Measurements from ENCODE around the gene IFTAP. TPM values are rescaled to one million over a fixed set of nuclear protein-coding genes. Genes with fewer than 3 reads are reported as not detected.
"Not testable (repeated sequence)": the region's sequence is repeated elsewhere in the genome, so short reads cannot be mapped to it uniquely, and the experiment has no call there.

IFTAP gene
- total RNA-seq, 1 experiment from 2014 or later = 47.4 TPM

- in situ Hi-C loops (cut with HindIII; ENCODE audit: low sequenced_read_pairs) = no loop called here
These were observed 33.2 kb downstream of the IFTAP start for GRCh38 chr11:36627471-36627870.

GRCh38 chr11:36628141-36628540 lies 33.8 kb downstream of the IFTAP start:
- no peak for DNase-seq (ENCODE audit: low spot score)
- in situ Hi-C loops (cut with HindIII; ENCODE audit: low sequenced_read_pairs) = no loop called here

More at GRCh38 chr11:36627471-36627870, 33.2 kb downstream of the IFTAP start:
- DNase-seq (ENCODE audit: low spot score) = no peak

GRCh38 chr11:36628765-36629244 lies 34.5 kb downstream of the IFTAP start:
- in situ Hi-C loops (cut with HindIII; ENCODE audit: low sequenced_read_pairs) = no loop called here
- DNase-seq (ENCODE audit: low spot score) = no peak

- no peak for DNase-seq (ENCODE audit: low spot score)
- in situ Hi-C loops (cut with HindIII; ENCODE audit: low sequenced_read_pairs) = no loop called here
These were observed 37.5 kb downstream of the IFTAP start for GRCh38 chr11:36631774-36632173.

- in situ Hi-C loops (cut with HindIII; ENCODE audit: low sequenced_read_pairs) = no loop called here
These were observed 41.0 kb downstream of the IFTAP start for GRCh38 chr11:36635066-36635862.

GRCh38 chr11:36638556-36638955 lies 44.3 kb downstream of the IFTAP start:
- in situ Hi-C loops (cut with HindIII; ENCODE audit: low sequenced_read_pairs) = no loop called here
- no peak for DNase-seq (ENCODE audit: low spot score)

More at GRCh38 chr11:36635066-36635862, 41.0 kb downstream of the IFTAP start:
- no peak for DNase-seq (ENCODE audit: low spot score)

- DNase-seq (ENCODE audit: low spot score) = no peak
- in situ Hi-C loops (cut with HindIII; ENCODE audit: low sequenced_read_pairs) = no loop called here
These were observed 63.4 kb downstream of the IFTAP start for GRCh38 chr11:36657610-36658267.

GRCh38 chr11:36661359-36661758 lies 67.1 kb downstream of the IFTAP start:
- DNase-seq (ENCODE audit: low spot score); in situ Hi-C loops (cut with HindIII; ENCODE audit: low sequenced_read_pairs): not testable (repeated sequence)

GRCh38 chr11:36672815-36673450 lies 78.6 kb downstream of the IFTAP start:
- peak; percentile 41 for DNase-seq (ENCODE audit: low spot score)
- in situ Hi-C loops (cut with HindIII; ENCODE audit: low sequenced_read_pairs) = no loop called here

- in situ Hi-C loops (cut with HindIII; ENCODE audit: low sequenced_read_pairs); DNase-seq (ENCODE audit: low spot score): not testable (repeated sequence)
These were observed 85.2 kb downstream of the IFTAP start for GRCh38 chr11:36679547-36679946.

- in situ Hi-C loops (cut with HindIII; ENCODE audit: low sequenced_read_pairs) = no loop called here
- DNase-seq (ENCODE audit: low spot score) = no peak
These were observed 89.5 kb downstream of the IFTAP start for GRCh38 chr11:36683818-36684217.

GRCh38 chr11:36684840-36685801 lies 90.8 kb downstream of the IFTAP start:
- in situ Hi-C loops (cut with HindIII; ENCODE audit: low sequenced_read_pairs) = no loop called here
- DNase-seq (ENCODE audit: low spot score) = no peak

- no peak for DNase-seq (ENCODE audit: low spot score)
- in situ Hi-C loops (cut with HindIII; ENCODE audit: low sequenced_read_pairs) = no loop called here
These were observed 93.8 kb downstream of the IFTAP start for GRCh38 chr11:36688132-36688531.

- in situ Hi-C loops (cut with HindIII; ENCODE audit: low sequenced_read_pairs) = no loop called here
- no peak for DNase-seq (ENCODE audit: low spot score)
These were observed 94.4 kb downstream of the IFTAP start for GRCh38 chr11:36688571-36689291.

GRCh38 chr11:36689442-36689841 lies 95.1 kb downstream of the IFTAP start:
- in situ Hi-C loops (cut with HindIII; ENCODE audit: low sequenced_read_pairs) = no loop called here
- no peak for DNase-seq (ENCODE audit: low spot score)

GRCh38 chr11:36692704-36693103 lies 98.4 kb downstream of the IFTAP start:
- in situ Hi-C loops (cut with HindIII; ENCODE audit: low sequenced_read_pairs) = no loop called here
- no peak for DNase-seq (ENCODE audit: low spot score)

GRCh38 chr11:36693139-36693843 lies 99.0 kb downstream of the IFTAP start:
- in situ Hi-C loops (cut with HindIII; ENCODE audit: low sequenced_read_pairs) = no loop called here
- DNase-seq (ENCODE audit: low spot score) = no peak

GRCh38 chr11:36695111-36695510 lies 100.8 kb downstream of the IFTAP start:
- no peak for DNase-seq (ENCODE audit: low spot score)
- in situ Hi-C loops (cut with HindIII; ENCODE audit: low sequenced_read_pairs) = no loop called here

Data from G401 (cell line).